Natural killer cell (primary cell): Measurements from ENCODE around the gene BHLHA15. TPM values are rescaled to one million over a fixed set of nuclear protein-coding genes. Genes with fewer than 3 reads are reported as not detected.

Experiments
- ATAC-seq, 3 donors: fragments of 150-1000 bp in 2 of 3; fragments of 200-7000 bp in 1 of 3; cut with Tn5 transposase; 1 replicate in 1 of 3; 2 replicates in 2 of 3; pipeline ENCODE4 v1.10.0; 2021; ENCODE audit warnings: mild to moderate bottlenecking in 2 of 3, moderate library complexity in 2 of 3
- DNase-seq, 2 donors: peaks; one replicate each; pipeline versions ENCODE4 v3.0.0 to v3.0.0-alpha.2; 2013 to 2021; ENCODE audit warnings: mixed read lengths in 1 of 2
- H3K27ac ChIP-seq: one replicate; pipeline ENCODE4 v1.5.1; 2013; ENCODE audit warnings: mild to moderate bottlenecking, low read length
- H3K27me3 ChIP-seq: one replicate; pipeline ENCODE4 v1.6.1; 2013; ENCODE audit warnings: low read length; ENCODE audit not compliant: control insufficient read depth, insufficient read depth
- H3K36me3 ChIP-seq: one replicate; pipeline ENCODE4 v1.6.1; 2013; ENCODE audit warnings: low read length; ENCODE audit not compliant: control insufficient read depth, insufficient read depth
- H3K4me1 ChIP-seq: one replicate; pipeline ENCODE4 v1.6.1; 2013; ENCODE audit warnings: low read length; ENCODE audit not compliant: control insufficient read depth, insufficient read depth
- H3K4me3 ChIP-seq: one replicate; pipeline ENCODE4 v1.5.1; 2013; ENCODE audit warnings: low read length
- H3K9me3 ChIP-seq: one replicate; pipeline ENCODE4 v1.6.1; 2013; ENCODE audit warnings: low read length; ENCODE audit not compliant: control insufficient read depth, insufficient read depth
- H3K27ac Mint-ChIP-seq, 2 donors: one replicate each; pipeline ENCODE4 v1.8.0; 2022; ENCODE audit warnings: mild to moderate bottlenecking in 2 of 2, mixed read lengths in 2 of 2, moderate library complexity in 1 of 2
- H3K27me3 Mint-ChIP-seq, 2 donors: one replicate each; pipeline ENCODE4 v1.8.0; 2022; ENCODE audit warnings: low read depth in 2 of 2, mixed read lengths in 2 of 2
- H3K36me3 Mint-ChIP-seq: one replicate; pipeline ENCODE4 v1.8.0; 2022; ENCODE audit warnings: mixed read lengths
- H3K4me1 Mint-ChIP-seq, 2 donors: one replicate each; pipeline ENCODE4 v1.8.0; 2022; ENCODE audit warnings: mixed read lengths in 2 of 2
- H3K4me3 Mint-ChIP-seq: one replicate; pipeline ENCODE4 v1.8.0; 2022; ENCODE audit warnings: mild to moderate bottlenecking, moderate library complexity, mixed read lengths
- H3K9me3 Mint-ChIP-seq, 2 donors: one replicate each; pipeline ENCODE4 v1.8.0; 2022; ENCODE audit warnings: mixed read lengths in 2 of 2
- CTCF ChIP-seq: fragments of 200-600 bp; IDR thresholded peaks from one replicate; pipeline ENCODE4 v1.8.0; 2022; ENCODE audit warnings: antibody characterized with exemption
- WGBS: methylation state at CpG from one replicate; pipeline ENCODE4 v1.1.7; 2013; ENCODE audit warnings: missing lambda C conversion rate; ENCODE audit not compliant: insufficient coverage; 5-methylcytosine and 5-hydroxymethylcytosine counted together
- intact Hi-C: fragments of 100-400 bp; cut with micrococcal nuclease; formaldehyde crosslinking; loops from one replicate; pipeline ENCODE4 v1.14.2; 2022
- total RNA-seq, 4 donors: library from RNA; stranded (reverse); fragments of 120-200 nt in 1 of 4; gene quantifications; one replicate each; pipeline versions ENCODE4 v1.2.3 to v1.2.4, GENCODE V29; 2013 to 2022

BHLHA15 gene
- total RNA-seq, 3 donors from 2014 or later (not counting 1 experiment from before 2014, with no cell fraction given): 3.3 TPM; not detected in 2

- TF ChIP-seq CTCF: no peak
- Mint-ChIP-seq H3K4me3 (no peak overlapping the region), H3K9me3 (no peaks in the 10 kb centered on the region), H3K27ac (no peak overlapping the region), H3K27me3 (no peaks in the 10 kb centered on the region), H3K4me1 (peaks cover 26 to 32% of the 10 kb centered on the region in 2 donors), H3K36me3 (peaks cover 9% of the 10 kb centered on the region)
- Histone ChIP-seq H3K4me3 (no peak overlapping the region), H3K36me3 (peaks cover 5% of the 10 kb centered on the region), H3K4me1 (peaks cover 17% of the 10 kb centered on the region), H3K9me3 (no peaks in the 10 kb centered on the region), H3K27ac (no peak overlapping the region), H3K27me3 (no peaks in the 10 kb centered on the region)
- no peak for ATAC-seq
- DNase-seq: no peak
- intact Hi-C loops: no loop called here
- WGBS: 92% methylated on average over 4 of the region's 5 CpGs
These were observed 12.1 kb upstream of the BHLHA15 start for GRCh38 chr7:98199131-98199530.

- Mint-ChIP-seq H3K9me3 (no peaks in the 10 kb centered on the region), H3K27ac (no peak overlapping the region), H3K4me1 (peaks cover 26 to 32% of the 10 kb centered on the region in 2 donors), H3K27me3 (no peaks in the 10 kb centered on the region), H3K36me3 (peaks cover 9% of the 10 kb centered on the region), H3K4me3 (no peak overlapping the region)
- no peak overlapping the region for H3K4me3 ChIP-seq
- no peak for TF ChIP-seq CTCF
- no peak for ATAC-seq
- WGBS: 33% methylated on average over 6 of the region's 6 CpGs
- no peaks in the 10 kb centered on the region for H3K9me3 ChIP-seq
- H3K27ac ChIP-seq: no peak overlapping the region
- H3K27me3 ChIP-seq: no peaks in the 10 kb centered on the region
- intact Hi-C loops: no loop called here
- peaks cover 4% of the 10 kb centered on the region for H3K36me3 ChIP-seq
- DNase-seq: no peak
- H3K4me1 ChIP-seq: peaks cover 17% of the 10 kb centered on the region
These were observed 10.9 kb upstream of the BHLHA15 start for GRCh38 chr7:98200364-98200763.

DNA sequence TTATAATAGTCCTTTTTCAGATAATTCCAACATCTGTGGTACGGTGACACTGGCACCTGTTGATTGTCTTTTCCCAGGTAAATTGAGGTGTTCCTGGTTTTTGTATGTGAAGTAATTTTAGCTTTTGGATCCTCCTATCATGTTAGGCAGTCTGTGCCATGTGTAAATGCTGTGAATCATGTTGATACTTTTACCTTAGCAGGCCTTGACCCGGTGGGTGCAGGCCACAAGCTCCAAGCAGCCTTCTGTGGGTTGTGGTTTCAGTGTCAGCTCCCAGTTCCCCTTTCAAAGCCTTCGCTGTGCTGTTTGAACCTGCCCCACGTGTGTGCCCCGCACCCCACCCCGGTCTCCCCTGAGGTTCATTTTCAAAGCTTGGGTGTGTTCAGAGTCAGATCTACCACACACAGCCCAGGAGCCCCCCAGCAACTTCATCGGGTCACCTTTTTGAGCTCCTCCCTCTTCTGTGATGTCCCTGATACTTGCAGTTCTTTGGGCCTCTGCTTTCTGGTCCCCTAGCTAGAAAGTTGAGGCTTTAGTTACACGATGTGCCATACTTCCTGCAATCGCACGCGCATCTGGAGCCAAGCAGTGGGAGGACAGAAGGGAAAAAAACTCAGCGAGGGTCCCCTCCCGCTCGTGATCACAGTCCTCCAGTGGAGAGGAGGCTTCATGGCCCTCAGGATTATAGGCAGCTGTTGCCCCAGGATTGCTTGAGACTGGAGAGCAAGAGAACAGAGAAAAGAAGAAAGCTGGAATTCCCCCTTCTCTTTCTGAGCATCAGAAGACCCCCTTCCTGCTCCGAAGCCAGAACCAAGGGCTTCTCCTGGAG lies 8.7 kb upstream of the BHLHA15 start:
- no peaks in the 10 kb centered on the region for H3K27me3 Mint-ChIP-seq
- intact Hi-C loops: no loop called here
- H3K4me3 Mint-ChIP-seq: peak overlapping the region; percentile 47
- Histone ChIP-seq H3K36me3 (peaks cover 14% of the 10 kb centered on the region), H3K27me3 (no peaks in the 10 kb centered on the region), H3K4me1 (peaks cover 17% of the 10 kb centered on the region), H3K27ac (no peak overlapping the region), H3K9me3 (no peaks in the 10 kb centered on the region), H3K4me3 (no peak overlapping the region)
- H3K4me1 Mint-ChIP-seq: peaks cover 26 to 32% of the 10 kb centered on the region in 2 donors
- peaks cover 15% of the 10 kb centered on the region for H3K36me3 Mint-ChIP-seq
- peak overlapping the region; percentile 14 to 38 for H3K27ac Mint-ChIP-seq
- TF ChIP-seq CTCF: no peak
- no peaks in the 10 kb centered on the region for H3K9me3 Mint-ChIP-seq
- DNase-seq: peak in 1 of 2 donors; percentile 73
- 15% methylated on average over 15 of the region's 15 CpGs for WGBS
- ATAC-seq: peak; percentile 76 to 86 (median 80)
